ENCODE measurements around the gene STX16.

The STX16 gene

DNA sequence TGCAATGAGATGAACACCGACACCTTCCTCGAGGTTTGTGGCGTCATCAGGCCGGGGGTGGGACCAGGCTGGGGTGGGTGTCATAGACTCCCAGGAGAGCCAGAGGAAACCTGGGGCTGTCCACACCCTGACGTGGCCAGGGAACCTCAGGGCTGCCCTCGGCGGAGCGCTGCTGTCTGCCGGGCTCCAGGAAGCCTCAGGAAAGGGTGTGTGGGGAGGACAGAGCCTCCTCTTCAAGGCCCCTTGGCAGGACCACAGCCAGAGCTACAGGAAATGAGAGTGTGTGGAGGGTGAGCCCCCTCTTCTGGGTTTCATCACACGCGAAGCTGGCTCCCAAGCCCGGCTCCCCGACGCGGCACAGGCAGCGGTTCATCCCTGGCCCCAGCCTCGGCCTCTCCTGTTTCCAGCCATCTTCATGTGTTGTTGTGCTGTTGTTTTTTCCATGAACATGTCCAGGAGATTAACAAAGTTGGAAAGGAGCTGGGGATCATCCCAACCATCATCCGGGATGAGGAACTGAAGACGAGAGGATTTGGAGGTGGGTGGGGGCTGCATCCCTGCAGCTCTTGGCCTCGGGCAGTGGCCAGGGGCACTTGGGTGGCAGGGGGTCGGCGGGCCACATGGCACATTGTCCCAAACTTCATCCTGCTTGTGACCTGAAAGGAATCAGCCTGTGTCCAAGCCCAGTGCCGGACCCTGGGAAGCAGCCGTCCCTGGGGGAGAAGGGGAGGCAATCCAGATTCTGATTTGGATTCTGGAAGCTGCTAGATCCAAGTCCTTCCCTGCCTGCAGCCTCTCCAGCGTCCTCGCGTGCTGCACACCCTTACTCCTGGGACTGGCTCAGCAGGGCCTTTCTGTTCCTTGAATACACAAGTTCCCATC lies 47.9 kb downstream of the STX16 start:
- no peak for DNase-seq

DNA sequence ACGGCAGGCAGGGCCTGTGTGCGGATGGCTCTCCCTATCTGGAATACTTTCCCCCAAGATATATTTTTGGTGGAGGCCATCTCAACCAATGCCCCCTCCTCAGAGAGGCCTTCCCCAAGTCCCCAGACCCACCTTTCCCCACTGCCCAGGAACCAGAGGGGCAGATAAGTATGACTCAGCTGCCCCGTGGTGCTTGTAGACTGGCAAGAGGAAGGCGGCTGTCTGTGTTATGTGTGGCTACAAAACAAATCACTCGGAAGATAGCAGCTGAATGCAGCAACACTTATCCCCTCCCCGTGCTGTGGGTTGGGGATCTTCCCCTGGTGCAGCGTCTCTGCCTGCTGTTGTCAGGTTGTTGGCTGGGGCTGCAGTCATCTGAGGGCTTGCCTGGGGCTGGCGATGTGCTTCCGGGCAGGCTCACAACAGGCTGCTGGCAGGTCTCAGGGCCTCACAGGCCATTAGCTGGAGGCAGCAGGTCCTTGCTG lies 48.6 kb downstream of the STX16 start:
- no peak for DNase-seq

DNA sequence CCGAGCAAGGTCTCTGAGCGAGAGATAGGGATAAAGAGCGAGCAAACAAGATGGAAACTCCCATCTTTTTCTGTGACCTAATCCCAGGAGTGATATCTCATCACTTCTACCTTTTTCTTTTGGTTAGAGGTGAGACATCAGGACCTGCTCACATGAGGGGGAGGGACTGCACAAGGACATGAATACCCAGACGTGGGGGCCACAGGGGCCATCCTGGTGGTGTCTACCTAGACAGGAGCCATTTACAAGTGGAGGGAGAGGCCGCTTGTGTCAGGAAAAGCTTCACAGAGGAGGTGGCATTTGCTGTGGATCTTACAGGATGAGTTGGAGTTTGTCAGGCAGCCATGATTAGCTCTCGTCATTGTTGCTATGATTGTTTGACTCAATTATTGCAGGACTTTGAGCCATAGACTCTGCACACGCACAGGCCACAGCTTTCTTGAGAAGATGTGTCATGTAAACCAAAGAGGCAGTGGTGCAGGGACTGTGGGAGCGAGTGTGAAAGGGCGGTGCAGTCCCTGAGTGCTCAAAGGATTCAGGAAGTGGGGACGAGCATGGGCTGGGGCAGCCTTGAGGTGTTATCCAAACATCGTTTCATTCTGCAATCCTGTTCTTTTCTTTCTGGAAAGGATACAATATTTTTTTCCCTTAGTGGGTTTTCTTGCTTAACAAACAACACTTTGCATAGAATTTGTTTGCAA lies 49.2 kb downstream of the STX16 start:
- DNase-seq: no peak

DNA sequence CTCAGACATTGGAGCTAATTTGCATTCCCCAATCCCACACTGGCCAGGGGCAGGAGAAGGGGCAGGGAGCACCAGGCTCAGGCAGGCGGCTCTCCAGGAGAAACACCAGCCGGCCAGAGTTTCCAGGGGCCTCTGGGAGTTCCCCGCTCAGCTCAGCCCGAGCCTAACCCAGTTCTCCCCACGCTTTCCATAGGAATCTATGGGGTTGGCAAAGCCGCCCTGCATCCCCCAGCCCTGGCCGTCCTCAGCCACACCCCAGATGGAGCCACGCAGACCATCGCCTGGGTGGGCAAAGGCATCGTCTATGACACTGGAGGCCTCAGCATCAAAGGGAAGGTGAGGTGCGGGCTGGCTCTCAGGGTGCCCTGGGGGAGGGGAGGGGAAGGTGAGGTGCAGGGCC lies 49.7 kb downstream of the STX16 start:
- no peak for DNase-seq

DNA sequence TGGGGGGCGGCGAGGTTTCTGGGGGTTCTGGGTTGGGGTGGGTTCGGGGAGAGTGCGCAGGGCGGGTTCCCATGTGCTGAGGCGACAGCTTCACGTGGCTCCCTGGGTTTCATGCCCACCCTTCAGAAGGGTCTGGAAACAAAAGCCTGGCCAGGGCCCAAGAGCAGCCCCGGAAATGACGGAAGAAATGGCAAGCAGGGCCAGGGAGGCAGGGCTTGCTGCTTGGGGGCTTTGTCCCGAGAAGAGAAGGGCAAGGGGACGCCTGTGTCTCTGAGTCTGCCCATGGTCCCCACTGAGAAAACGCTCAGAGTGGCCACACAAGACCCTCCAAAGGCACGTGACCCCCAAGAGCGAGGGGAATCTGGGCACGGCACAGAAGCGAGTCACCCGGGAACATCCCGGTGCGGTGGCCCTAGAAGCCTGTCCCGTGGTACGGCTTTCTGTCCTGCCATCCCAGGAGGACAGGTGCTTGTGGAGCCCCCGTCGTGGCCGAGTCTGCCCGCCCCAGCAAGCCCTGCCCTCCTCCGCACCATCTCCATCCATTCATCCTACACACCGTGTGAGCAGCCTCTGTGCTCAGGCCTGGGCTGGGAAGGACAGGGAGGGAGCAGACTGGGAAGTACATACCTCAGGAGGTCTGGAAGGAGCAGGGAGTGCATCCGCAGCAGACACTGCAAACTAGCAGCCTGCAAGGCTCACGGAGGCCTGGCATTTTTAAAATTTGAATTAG lies 50.5 kb downstream of the STX16 start:
- no peak for DNase-seq

DNA sequence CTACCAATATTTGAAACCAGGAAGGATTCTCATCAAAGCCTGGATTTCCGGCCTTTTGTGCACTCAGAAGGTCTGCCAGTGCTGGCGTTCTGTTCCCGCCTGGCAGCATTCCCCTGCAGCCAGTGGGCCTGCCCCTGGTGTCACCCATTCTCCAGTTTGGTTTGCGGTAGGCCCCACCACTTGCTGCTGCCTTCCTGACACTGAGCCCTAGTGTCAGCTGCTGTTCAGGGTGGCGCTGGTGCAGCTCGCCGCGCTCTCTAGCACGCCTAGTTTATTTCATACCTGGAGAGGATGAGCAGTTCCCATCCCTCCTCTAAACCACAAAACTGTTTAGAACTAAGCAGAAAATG lies 51.1 kb downstream of the STX16 start:
- DNase-seq: no peak

DNA sequence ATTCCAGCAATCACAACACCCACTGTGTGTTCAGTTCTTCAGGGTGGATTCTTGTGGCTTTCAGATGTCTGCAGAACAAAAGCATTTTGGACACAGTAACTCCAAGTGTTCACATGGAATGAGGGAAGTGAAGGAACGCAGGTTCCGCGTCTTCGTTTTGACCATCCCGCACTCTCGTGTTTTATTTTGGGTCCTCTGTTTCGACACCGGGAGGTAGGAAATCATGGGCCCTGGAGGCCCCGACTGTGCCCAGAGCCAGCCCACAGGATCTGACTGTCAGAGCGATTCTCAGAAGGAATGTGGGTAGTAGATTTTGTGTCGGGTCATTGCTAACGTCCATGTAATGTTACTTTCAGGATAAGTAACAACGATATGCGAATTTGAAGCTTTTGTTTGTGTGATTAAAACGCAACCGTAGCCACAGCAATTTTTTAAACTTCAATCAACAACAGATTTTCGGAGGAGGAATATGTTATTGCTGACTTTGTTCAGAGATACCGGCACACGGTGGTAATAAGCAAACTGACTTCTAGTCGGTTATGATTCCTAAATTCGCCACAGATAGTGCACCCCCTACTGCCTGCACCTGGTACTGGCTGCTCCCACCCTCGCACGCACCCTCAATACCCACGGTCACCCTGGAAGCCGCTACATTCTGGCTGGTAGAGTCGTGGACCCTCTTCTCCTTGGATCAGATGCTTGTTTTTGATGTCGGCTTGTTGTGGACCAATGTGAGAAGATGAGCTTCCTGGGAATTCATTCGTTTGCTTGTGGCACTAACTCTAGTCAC lies 52.0 kb downstream of the STX16 start:
- no peak for DNase-seq

DNA sequence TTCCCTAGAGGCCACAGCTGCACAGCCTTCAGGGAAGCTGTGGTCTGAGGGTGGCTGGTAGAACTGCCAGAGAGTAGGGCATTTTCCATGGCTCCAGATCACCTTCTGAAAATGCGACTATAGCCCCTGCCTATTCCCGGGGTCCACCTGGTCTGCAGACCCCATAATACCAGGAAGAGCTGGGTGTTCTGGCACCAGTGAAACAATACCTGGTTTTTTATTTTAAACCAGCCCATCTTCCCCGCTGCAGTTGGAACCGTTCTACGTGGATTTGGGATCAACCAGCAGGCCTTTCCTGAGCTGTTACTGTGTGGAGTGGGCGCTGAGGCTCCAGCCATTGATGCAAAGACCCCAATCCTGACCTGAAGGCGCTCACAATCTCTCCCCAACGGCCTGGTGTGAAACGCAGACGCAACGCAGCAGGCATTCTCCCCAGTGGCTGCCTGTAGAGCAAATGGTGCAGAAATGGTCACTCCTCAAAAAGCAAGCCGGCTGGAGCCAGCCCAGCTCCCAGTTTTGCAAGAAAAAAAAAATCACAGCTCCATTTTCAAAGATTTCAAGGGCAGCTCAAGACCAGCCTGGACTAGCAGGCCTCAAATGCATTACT lies 52.8 kb downstream of the STX16 start:
- no peak for DNase-seq

DNA sequence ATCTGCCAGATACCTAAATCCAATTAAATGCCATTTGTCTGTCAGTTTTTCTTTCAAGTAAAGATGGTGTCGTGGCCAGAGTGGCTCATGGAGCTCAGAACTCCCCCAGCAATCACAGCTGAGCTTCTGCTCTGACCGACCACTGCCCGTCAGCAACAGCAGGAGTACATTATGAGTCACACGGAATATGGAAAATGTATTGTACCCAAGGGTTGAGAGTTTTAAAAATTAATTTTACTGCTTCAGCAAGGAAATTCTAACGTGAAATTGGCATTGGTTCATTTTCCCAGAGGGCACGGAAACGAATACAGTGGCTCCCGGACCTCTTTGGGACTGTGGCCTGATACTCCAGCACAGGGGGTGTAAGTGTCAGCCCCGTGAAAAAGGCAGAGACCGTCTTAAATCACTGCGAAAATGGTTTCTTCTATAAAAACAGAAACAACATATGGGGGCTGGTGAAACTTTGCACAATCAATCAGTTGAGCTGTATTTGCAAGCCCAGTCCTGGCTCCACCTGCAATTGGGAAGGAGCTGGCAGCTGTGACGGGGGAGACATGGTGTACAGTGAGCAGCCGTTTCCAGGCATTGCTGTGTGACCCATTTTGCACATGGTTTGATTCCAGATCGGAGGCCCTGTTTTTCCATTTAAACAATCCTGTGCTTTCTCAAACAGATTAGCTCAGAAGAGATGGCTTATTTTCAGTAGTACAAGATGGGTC lies 54.3 kb downstream of the STX16 start:
- DNase-seq: no peak

DNA sequence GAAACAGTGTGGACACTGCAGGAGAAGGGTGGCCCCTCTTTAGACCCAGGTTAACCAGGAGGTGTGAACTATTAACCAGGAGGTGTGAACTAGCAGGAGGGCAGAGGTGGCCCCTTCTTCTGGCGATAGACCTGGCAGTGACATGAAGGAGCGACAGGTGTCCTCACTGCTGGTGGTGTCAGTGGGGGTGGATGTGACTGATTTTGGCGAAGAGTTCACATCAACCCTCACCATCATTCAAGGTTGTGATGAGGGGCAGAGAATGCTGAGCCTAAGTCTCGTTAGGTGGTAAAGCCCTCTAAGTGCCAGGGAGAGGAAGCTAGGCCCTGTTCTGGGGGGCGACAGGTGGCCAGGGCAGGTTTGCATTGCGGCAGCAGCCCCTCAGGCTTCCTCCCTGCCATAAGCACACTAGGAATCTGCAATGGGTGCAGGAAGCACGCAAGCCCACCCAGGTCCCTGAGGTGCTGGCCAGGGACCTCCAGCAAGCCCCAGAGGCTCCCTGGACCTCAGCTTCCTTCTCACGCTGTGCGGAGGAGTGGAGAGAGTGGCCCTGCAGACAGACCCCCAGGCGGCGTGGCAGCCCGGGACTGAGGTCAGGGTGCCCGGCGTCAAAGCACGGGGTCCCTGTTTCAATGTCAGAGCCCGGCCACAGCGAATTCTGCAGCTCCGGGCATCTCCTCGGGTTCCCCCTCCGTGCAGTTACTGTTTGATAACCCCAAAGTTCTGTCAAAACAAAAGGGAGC lies 55.2 kb downstream of the STX16 start:
- DNase-seq: no peak

DNA sequence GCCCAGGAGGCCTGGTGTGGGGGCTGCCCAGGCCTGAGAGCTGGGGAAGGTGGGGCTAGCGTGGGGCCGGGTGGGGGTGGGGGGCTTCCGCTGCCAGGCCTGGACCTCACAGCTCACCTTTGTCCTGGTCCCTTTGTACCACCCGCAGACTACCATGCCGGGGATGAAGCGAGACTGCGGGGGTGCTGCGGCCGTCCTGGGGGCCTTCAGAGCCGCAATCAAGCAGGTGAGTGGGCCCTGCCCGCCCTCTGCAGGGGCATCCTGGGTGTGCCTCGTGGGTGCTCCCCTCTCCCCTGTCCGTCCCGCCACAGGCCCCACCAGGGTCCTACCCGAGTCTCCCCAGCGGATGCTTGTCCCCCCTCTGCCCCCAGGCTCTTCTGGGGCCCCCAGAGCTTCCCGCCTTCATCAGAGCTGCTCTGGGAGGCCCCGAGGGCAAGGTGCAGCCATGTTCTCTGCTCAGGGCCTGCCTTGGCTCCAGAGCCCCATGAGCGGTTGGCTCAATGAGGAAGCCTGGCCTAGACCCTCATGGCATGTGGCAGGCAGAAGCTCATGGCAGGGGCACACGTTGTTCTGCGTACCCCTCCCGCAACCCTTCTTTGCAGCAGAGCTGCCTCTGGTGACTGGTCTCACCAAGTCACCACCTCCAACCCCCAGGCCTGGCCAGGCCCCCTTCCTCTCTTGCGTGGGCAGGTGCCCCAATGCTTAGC lies 56.0 kb downstream of the STX16 start:
- DNase-seq: no peak

DNA sequence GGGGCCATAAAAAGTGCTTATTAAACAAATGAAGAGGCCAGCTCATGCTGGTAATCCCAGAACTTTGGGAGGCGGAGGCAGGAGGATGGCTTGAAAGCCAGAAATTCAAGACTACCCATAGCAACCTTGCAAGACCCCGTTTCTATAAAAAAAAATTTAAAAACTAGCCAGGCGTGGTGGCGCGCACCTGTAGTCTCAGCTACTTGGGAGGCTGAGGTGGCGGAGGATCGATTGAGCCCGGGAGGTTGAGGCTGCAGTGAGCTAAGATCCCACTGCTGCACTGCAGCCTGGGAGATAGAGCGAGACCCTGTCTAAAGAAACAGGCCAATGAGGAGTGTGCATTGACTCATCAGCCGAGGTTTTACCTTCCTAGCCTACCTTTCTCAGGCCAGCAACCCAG lies 56.7 kb downstream of the STX16 start:
- DNase-seq: no peak

DNA sequence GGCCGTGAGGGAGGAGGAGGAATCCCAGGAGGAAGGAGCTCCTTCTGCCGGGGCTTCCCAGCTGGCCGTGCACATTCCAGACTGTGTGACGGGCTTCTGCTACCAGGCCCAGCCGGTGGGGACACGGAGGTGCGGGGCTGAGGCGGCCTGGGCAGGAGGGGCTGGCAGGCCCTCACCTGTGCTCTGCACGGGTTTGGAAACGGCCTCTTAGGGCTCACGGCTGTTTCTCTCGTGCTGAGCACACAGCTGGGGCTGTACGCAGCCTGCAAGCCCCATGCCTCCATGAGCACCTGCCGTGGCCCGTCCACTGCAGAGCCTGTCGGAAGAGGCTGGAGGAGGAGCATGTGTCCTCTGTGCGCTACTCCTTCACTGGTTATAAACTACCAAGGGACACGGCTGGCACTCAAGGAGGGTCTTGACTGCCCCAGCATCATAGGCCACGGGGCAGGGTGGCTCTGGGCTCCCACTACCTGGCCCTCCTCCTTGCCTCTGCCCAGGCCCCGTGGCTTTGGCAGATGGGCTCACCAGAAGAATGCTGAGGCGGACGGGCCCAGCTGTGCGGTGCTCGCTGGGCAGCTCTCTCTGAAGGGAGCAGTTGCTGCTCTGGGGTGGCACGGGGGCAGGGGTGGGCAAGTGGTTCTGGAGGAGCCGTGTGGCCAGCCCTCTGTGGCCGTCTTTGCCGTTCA lies 57.3 kb downstream of the STX16 start:
- no peak for DNase-seq

DNA sequence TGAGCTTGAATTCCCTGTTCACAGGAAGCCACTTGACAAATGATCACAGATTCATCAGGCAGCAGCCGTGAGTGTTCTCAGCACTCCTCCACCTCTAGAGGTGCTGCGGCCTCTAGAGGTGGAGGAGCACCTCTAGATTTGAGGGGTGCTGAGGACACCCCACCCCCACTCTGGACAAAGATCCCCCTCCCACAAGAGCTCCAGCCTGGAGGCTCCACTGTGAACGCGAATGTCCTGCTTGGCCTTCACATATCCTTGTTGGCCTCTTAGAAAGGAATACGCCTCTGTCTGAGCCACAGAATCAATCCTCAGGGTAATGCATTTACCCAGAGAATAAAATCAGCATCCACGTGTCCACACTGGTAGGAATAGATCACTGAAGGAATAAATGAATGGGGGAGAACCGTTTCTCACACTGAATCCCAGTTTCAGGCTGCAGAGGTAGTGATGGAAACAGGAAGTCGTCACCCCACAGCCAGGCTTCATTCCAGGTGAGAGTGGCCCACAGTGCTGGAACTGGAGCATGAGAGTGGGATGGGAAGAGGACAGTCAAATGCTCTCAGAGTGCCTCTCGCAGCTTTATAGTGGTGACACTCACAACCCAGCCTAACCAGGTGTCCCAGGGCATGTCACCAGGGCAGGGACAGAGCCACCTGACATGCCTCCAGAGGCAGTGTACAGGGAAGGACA lies 58.1 kb downstream of the STX16 start:
- DNase-seq: no peak

DNA sequence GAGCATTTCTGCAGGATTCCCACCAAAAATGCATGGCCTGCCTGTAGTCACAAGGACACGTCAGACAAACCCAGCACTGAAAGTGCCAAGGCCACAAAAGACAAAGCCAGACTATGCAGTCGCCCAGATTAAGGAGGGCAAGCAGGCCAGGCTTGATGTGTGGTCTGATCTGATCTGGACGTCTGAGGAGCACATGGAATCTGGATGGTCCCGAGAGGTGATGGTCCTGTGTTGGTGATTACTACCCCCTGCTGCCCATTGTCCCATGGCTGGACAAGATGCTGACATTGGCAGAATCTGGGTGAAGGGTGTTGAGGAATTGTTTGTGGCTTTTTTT lies 58.6 kb downstream of the STX16 start:
- DNase-seq: no peak

DNA sequence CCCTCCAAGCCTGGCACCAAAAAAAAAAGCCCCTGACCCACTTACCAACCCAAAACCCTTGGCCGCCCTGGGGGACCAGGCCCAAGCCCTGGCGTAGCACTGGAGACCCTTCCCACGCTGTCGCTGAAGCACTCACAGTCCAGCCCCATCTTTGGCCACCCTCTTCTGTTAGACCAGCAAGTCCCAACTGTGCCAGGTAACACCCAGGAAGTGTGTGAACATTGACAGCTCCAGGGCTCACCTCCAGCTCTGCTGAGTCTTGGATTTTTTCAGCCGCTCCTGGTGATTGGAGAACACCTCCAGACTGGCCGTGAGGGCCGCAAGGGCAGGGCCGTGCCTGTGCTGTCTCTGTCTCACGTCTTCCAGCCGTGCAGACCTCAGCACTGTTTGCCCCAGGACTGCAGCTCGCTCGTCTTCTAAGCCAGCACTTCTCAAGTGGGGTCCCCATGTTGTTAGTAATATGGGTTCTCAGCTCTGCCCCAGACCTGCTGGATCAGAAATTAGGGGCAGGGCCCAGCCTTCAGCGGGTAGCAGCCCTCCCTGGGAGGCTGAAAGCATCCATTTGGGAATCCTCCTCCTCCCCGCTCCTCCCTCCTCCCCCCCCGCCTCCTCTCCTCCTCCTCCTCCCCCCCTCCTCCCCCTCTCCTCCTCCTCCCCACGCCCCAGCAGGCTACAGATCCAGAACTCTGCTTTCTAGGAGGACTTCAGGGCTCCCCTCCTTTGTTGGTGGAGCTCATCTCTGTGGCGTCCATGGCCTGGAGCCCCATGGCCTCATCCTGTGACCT lies 59.6 kb downstream of the STX16 start:
- no peak for DNase-seq

DNA sequence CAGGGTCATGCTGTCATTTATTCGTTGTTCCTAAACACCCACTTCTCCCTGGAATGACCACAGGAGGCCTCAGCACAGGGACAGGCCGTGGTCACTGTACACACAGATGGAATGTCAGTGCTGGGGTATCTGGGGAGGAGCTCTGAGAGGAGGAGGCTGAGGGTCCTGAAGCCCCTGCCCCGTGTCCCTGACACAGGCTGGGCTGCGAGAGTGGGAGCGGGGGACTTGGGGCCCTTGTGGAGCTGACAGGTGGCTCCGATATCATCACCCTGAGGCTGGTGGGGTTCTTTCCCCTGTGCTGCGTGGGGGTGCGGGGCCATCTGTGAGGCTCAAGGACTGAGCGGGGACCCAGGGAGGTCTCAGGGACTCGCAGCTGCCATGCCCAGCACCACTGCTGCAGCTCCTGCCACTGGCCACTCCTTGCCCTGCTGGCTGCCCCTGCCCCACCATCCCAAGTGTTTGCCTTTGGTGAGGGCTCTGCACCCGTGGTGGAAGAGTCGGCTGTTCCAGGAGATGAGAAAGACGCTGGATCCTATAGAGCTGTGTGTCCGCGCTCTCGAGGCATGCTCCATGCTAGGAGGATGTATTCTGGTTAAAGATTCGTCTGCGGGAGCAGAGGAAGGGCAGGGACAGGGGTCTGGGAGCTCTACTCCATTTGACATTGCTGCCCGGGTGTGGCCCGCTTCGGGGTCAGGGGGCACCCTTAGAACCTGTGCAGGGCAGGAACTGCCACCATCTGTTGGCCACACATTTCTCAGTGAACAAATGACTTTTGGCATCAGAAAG lies 60.4 kb downstream of the STX16 start:
- no peak for DNase-seq
